A673 (cell line): Measurements from ENCODE around the gene CDK15.

Source experiments
- EZH2 ChIP-seq: fragments of 200-600 bp; sonication (generic); IDR thresholded peaks from 2 replicates; pipeline ENCODE4 v1.6.1; 2017; ENCODE audit warnings: borderline replicate concordance, low read depth, mild to moderate bottlenecking, mixed read lengths, antibody characterized with exemption, low read length; ENCODE audit not compliant: poor library complexity, severe bottlenecking
- TF ChIP-seq, protein P1 (sequence below): fragments of 300-800, 200-600 bp; sonication (generic); conservative IDR thresholded peaks from 2 replicates; pipeline ENCODE4 v1.5.1; 2017; ENCODE audit warnings: low read depth, mild to moderate bottlenecking, antibody characterized with exemption, low read length, moderate library complexity, mixed read lengths

DNA sequence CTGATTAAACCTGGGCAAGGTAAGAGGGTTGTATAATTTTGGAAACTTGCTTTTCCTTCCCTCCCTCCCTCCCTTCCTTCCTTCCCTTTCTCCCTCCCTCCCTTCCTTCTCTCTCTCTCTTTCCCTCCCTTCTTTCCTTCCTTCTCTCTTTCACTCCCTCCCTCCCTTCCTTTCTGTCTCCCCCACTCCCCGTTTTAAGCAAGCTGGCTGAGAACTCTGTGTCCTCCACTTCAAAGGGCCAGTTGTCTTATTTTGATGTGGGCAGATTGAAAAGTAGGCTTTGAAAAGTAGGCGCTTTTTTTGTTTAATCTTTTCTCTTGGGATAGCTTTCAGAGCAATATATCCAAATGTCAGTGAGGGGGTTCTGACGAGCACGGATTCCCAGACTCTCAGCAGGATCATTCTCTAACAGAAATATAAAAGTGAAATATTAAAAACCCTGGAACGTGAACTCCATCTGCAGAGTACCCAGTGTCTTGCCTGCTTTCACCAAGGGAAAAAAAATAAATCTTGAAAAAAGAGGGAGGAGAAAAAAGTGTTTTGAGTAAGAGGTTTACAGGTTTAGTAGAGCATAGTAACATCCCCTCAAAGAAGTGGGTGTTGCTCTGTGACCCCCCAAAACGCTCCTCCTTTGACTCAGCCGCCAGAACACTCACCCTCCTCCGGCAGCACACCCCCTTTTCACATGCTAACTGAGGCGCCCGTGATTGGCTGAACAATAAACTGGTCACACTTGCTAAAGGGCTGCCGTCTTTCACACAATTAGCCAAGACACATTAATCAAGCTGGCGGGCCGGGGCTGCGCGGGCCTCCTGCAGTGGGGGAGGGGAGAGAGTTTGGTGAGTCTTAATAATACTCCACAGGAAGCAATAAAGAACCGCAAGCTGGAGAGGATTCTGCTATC is 52.2 kb downstream of the CDK15 start:
- TF ChIP-seq, protein P1, sequence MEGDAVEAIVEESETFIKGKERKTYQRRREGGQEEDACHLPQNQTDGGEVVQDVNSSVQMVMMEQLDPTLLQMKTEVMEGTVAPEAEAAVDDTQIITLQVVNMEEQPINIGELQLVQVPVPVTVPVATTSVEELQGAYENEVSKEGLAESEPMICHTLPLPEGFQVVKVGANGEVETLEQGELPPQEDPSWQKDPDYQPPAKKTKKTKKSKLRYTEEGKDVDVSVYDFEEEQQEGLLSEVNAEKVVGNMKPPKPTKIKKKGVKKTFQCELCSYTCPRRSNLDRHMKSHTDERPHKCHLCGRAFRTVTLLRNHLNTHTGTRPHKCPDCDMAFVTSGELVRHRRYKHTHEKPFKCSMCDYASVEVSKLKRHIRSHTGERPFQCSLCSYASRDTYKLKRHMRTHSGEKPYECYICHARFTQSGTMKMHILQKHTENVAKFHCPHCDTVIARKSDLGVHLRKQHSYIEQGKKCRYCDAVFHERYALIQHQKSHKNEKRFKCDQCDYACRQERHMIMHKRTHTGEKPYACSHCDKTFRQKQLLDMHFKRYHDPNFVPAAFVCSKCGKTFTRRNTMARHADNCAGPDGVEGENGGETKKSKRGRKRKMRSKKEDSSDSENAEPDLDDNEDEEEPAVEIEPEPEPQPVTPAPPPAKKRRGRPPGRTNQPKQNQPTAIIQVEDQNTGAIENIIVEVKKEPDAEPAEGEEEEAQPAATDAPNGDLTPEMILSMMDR, result no peak
- TF ChIP-seq EZH2, result no peak
